ENCODE measurements around the gene NPFF. TPM values are rescaled to one million over a fixed set of nuclear protein-coding genes. Genes with fewer than 3 reads are reported as not detected.

NPFF gene
- total RNA-seq, 2 donors from 2014 or later, result not detected

DNA sequence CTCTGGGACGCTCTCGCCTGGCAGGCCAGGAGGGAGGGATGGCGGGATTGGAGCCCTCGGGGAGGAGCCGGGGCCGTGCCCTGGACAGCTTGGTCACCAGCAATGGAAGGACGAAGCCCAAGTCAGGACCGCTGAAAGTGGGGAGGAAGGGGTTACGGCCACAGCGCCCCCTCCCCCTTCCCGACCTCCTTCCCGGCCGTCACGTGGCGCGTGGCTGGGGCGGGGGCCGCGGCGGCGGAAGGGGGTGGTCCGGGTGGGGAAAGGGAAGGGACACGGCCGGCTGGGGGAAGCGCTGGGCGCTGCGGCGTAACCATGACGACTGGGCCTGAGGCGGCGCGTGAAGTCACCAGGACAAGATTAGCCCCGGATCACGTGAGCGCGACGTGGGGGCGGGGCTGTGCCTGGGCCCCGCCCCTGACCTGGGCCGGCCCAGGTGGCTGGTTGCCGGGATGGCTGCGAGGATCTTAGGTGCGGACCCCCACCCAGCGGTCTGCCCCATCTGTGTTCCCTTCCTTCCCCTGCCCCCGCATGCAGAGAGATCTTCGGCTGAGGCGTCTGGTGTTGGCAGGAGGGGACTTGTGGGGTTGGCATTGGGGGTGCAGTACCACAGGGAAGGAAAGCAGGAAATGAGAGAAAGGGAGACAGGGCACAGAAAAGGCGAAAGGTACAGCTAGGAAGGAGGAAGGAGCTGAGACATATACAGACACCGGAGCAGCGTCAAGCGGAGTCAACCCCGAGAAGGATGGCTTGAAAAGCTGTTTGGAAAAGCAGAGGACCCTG, 14.3 kb downstream of the NPFF start:
- Histone ChIP-seq H3K4me1 (ENCODE audit: control insufficient read depth, insufficient read depth, low read length) (peaks cover 16% of the 10 kb centered on the region), H3K4me3 (ENCODE audit: low read length) (peak overlapping the region; percentile 86), H3K9me3 (ENCODE audit: control insufficient read depth, low read length) (no peaks in the 10 kb centered on the region), H3K27ac (ENCODE audit: low read depth, low read length) (peak overlapping the region; percentile 78), H3K9ac (ENCODE audit: extremely low read depth, low read length, poor library complexity, severe bottlenecking) (peak overlapping the region; percentile 61), H3K27me3 (ENCODE audit: control insufficient read depth, insufficient read depth, low read length, poor library complexity, severe bottlenecking) (no peaks in the 10 kb centered on the region), H3K36me3 (ENCODE audit: control insufficient read depth, insufficient read depth, low read length) (no peaks in the 10 kb centered on the region)
- DNase-seq, result peak; percentile 100
- H3K4me3 Mint-ChIP-seq, result peak overlapping the region; percentile 67
- peaks cover 4% of the 10 kb centered on the region for H3K27me3 Mint-ChIP-seq (ENCODE audit: insufficient read depth)
- WGBS, 2 experiments (ENCODE audit: insufficient coverage in 1 of 2, insufficient read length in 1 of 2), result 2 to 4% methylated on average over 22 to 51 of the region's 52 CpGs
- H3K4me1 Mint-ChIP-seq, result peaks cover 31% of the 10 kb centered on the region
- H3K27ac Mint-ChIP-seq, result peak overlapping the region; percentile 97
- TF ChIP-seq CTCF (conservative IDR thresholded peaks at IDR 0.05), result no peak
- H3K36me3 Mint-ChIP-seq (ENCODE audit: low read depth), result no peaks in the 10 kb centered on the region
- no peaks in the 10 kb centered on the region for H3K9me3 Mint-ChIP-seq

DNA sequence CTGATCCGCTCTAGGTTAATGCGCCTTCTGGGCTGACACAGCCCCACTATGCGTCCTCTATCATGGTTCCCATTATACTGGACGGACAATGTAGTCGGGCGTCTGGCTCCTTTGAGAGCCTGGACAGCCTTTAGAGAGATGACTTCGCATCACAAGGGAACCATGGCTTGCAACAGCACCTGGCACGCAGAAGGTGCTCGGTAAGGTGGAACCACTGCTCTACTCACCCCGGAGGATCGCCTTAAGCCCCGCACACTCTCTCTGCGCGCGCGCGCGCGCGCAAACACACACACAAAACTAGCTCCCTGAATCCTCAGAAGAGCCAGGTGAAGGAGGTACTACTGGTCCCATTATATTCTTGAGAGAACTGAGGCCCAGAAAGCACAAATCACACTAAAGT, 15.1 kb downstream of the NPFF start:
- peak overlapping the region; percentile 85 for H3K27ac Mint-ChIP-seq
- H3K9me3 Mint-ChIP-seq, result no peaks in the 10 kb centered on the region
- H3K27me3 Mint-ChIP-seq (ENCODE audit: insufficient read depth), result peaks cover 2% of the 10 kb centered on the region
- H3K4me1 ChIP-seq (ENCODE audit: control insufficient read depth, insufficient read depth, low read length), result peaks cover 16% of the 10 kb centered on the region
- H3K9ac ChIP-seq (ENCODE audit: extremely low read depth, low read length, poor library complexity, severe bottlenecking), result peak overlapping the region; percentile 59
- H3K9me3 ChIP-seq (ENCODE audit: control insufficient read depth, low read length), result no peaks in the 10 kb centered on the region
- 78 to 80% methylated on average over 10 to 20 of the region's 20 CpGs for WGBS, 2 experiments (ENCODE audit: insufficient coverage in 1 of 2, insufficient read length in 1 of 2)
- peaks cover 31% of the 10 kb centered on the region for H3K4me1 Mint-ChIP-seq
- H3K27me3 ChIP-seq (ENCODE audit: control insufficient read depth, insufficient read depth, low read length, poor library complexity, severe bottlenecking), result no peaks in the 10 kb centered on the region
- peak overlapping the region; percentile 67 for H3K4me3 Mint-ChIP-seq
- peak overlapping the region; percentile 86 for H3K4me3 ChIP-seq (ENCODE audit: low read length)
- DNase-seq, result peak; percentile 84
- H3K36me3 Mint-ChIP-seq (ENCODE audit: low read depth), result peaks cover 6% of the 10 kb centered on the region
- TF ChIP-seq CTCF (conservative IDR thresholded peaks at IDR 0.05), result no peak
- peaks cover 2% of the 10 kb centered on the region for H3K36me3 ChIP-seq (ENCODE audit: control insufficient read depth, insufficient read depth, low read length)
- peak overlapping the region; percentile 58 for H3K27ac ChIP-seq (ENCODE audit: low read depth, low read length)

GRCh38 chr12:53489242-53489864, 17.9 kb downstream of the NPFF start:
- H3K4me3 Mint-ChIP-seq, result no peak overlapping the region
- peak; percentile 58 for DNase-seq
- Histone ChIP-seq H3K27ac (ENCODE audit: low read depth, low read length) (peak overlapping the region; percentile 6), H3K9ac (ENCODE audit: extremely low read depth, low read length, poor library complexity, severe bottlenecking) (no peak overlapping the region), H3K27me3 (ENCODE audit: control insufficient read depth, insufficient read depth, low read length, poor library complexity, severe bottlenecking) (no peaks in the 10 kb centered on the region), H3K36me3 (ENCODE audit: control insufficient read depth, insufficient read depth, low read length) (peaks cover 28% of the 10 kb centered on the region), H3K9me3 (ENCODE audit: control insufficient read depth, low read length) (no peaks in the 10 kb centered on the region), H3K4me3 (ENCODE audit: low read length) (no peak overlapping the region), H3K4me1 (ENCODE audit: control insufficient read depth, insufficient read depth, low read length) (peaks cover 5% of the 10 kb centered on the region)
- H3K4me1 Mint-ChIP-seq, result peaks cover 18% of the 10 kb centered on the region
- H3K27me3 Mint-ChIP-seq (ENCODE audit: insufficient read depth), result peaks cover 2% of the 10 kb centered on the region
- WGBS, 2 experiments (ENCODE audit: insufficient coverage in 1 of 2, insufficient read length in 1 of 2), result 89 to 94% methylated on average over 5 of the region's 5 CpGs
- peaks cover 21% of the 10 kb centered on the region for H3K36me3 Mint-ChIP-seq (ENCODE audit: low read depth)
- no peak overlapping the region for H3K27ac Mint-ChIP-seq
- no peaks in the 10 kb centered on the region for H3K9me3 Mint-ChIP-seq
- TF ChIP-seq CTCF (conservative IDR thresholded peaks at IDR 0.05), result no peak

Measured in endodermal cell (in vitro differentiated cells).